HL-60 (cell line): ENCODE measurements around the gene COL4A2.
A peak's percentile ranks its signal among the peaks of the same experiment; 100 is the strongest.

Source experiments
- DNase-seq, 2 experiments: peaks; one replicate each; pipeline ENCODE4 v3.0.0-alpha.2; 2010 to 2020; ENCODE audit warnings: low read depth in 1 of 2, low spot score in 1 of 2
- H3K27ac ChIP-seq: fragments of 250-450 bp; sonication (Bioruptor Pico); replicated peaks from 2 replicates; pipeline ENCODE4 v1.5.1; 2020; ENCODE audit warnings: mild to moderate bottlenecking, moderate library complexity
- H3K27me3 ChIP-seq: fragments of 250-450 bp; sonication (Bioruptor Pico); 2 replicates; pipeline ENCODE4 v1.5.1; 2021; ENCODE audit warnings: mild to moderate bottlenecking, moderate library complexity; ENCODE audit not compliant: insufficient read depth, poor library complexity, severe bottlenecking
- H3K4me3 ChIP-seq: replicated peaks from 2 replicates; pipeline ENCODE4 v1.5.1; 2011; ENCODE audit warnings: mild to moderate bottlenecking, control low read depth, low read length; ENCODE audit not compliant: insufficient read depth
- CTCF ChIP-seq: IDR thresholded peaks from one replicate; pipeline ENCODE4 v1.5.1; 2011; ENCODE audit warnings: low read length, control low read depth, inconsistent platforms; ENCODE audit not compliant: insufficient read depth
- GABPA ChIP-seq: IDR thresholded peaks from 2 replicates; pipeline ENCODE4 v1.6.1; 2012; ENCODE audit warnings: low read depth
- POLR2AphosphoS5 ChIP-seq: IDR thresholded peaks from 2 replicates; pipeline ENCODE4 v1.6.1; 2012; ENCODE audit warnings: low read depth
- REST ChIP-seq: IDR thresholded peaks from 2 replicates; pipeline ENCODE4 v1.6.1; 2012; ENCODE audit warnings: low read depth; ENCODE audit not compliant: insufficient replicate concordance
- SPI1 ChIP-seq: IDR thresholded peaks from 2 replicates; pipeline ENCODE4 v1.6.1; 2012; ENCODE audit warnings: low read depth, mild to moderate bottlenecking, borderline replicate concordance

The COL4A2 gene

GRCh38 chr13:110467516-110468110 is 160.5 kb downstream of the COL4A2 start:
- DNase-seq, result no peak
- Histone ChIP-seq H3K4me3 (no peak overlapping the region), H3K27ac (no peak overlapping the region), H3K27me3 (no peaks in the 10 kb centered on the region)
- TF ChIP-seq REST (no peak), POLR2AphosphoS5 (no peak), GABPA (no peak), CTCF (no peak), SPI1 (no peak)

GRCh38 chr13:110468986-110469495 is 162.0 kb downstream of the COL4A2 start:
- H3K27ac ChIP-seq, result no peak overlapping the region

GRCh38 chr13:110469597-110469996 is 162.5 kb downstream of the COL4A2 start:
- Histone ChIP-seq H3K4me3 (no peak overlapping the region), H3K27me3 (no peaks in the 10 kb centered on the region), H3K27ac (no peak overlapping the region)
- DNase-seq, result no peak
- TF ChIP-seq SPI1, result no peak

More at GRCh38 chr13:110468986-110469495, 162.0 kb downstream of the COL4A2 start:
- TF ChIP-seq POLR2AphosphoS5, result no peak
- Histone ChIP-seq H3K4me3 (no peak overlapping the region), H3K27me3 (no peaks in the 10 kb centered on the region)
- DNase-seq, result no peak

- DNase-seq, result peak in 1 of 2 experiments; percentile 50
- Histone ChIP-seq H3K4me3 (no peak overlapping the region), H3K27me3 (no peaks in the 10 kb centered on the region), H3K27ac (no peak overlapping the region)
- TF ChIP-seq SPI1 (peak; percentile 78), REST (no peak)
Observed at GRCh38 chr13:110470272-110471009, 163.4 kb downstream of the COL4A2 start.

GRCh38 chr13:110471156-110471832 is 164.2 kb downstream of the COL4A2 start:
- no peak overlapping the region for H3K4me3 ChIP-seq
- DNase-seq, result peak; percentile 40 to 64
- H3K27ac ChIP-seq, result no peak overlapping the region
- TF ChIP-seq GABPA (no peak), REST (peak; percentile 57), SPI1 (peak; percentile 30; the same call in 1 of the 2 replicates), POLR2AphosphoS5 (no peak), CTCF (no peak)
- H3K27me3 ChIP-seq, result no peaks in the 10 kb centered on the region
